GM03348 (cell line): ENCODE data around the gene SERBP1.
"Not testable (repeated sequence)": the region's sequence is repeated elsewhere in the genome, so short reads cannot be mapped to it uniquely, and the experiment has no call there.

Experiments
- DNase-seq: peaks from one replicate; pipeline ENCODE4 v3.0.0; 2012; ENCODE audit warnings: low spot score

Gene SERBP1

DNA sequence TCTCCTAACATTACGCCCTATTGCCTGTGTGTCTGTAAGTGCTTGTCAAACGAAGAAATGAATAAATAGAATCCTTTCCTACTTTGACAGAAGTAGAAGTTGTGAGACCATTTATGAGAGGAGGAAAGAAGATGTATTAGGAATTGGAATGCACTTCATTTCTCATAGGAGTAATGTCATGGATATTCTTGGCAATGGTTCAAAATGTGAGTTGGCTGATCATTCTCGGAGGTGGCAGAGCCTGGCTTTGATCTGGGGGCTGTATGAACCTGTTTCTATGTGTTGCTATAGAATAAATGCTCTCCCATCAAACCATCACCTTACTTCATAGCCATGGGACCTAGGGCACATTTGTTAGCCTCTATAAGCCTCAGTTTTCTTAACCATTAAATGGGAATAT is 10.1 kb upstream of the SERBP1 start:
- DNase-seq, result no peak

DNA sequence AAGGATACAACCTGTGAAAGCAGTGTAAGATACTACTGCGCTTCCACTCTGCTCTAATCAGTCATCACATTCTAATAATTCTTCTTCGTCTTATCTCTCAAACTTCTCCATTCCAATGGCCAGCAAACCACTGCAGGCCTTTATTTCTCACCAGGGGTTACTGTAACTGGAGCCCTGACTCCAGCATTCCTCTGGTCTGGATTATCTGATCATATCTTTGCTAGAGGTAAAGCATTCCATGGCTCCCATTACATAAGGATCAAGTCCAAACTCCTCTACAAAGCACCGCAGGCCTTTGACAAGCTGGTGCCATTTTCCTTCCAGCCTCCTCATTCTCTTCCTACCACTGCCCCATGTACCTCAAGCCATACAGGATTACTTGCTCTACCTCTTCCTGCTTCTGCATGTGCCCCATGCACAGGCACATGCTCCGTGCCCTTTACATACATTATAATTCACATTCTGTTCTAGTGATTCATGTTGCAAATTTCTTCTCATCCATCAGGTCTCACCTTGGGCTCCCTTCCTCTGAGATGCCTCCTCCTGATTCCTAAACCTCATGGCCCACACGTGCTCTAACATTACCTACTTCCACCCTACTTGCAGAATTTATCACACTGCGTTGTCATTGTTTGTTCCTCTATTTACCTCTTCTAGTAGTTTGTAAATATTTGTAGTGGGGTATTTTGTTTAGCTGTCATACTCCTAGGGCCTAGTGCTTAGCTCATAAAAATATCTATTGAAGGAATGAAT is 9.3 kb upstream of the SERBP1 start:
- DNase-seq, result no peak

DNA sequence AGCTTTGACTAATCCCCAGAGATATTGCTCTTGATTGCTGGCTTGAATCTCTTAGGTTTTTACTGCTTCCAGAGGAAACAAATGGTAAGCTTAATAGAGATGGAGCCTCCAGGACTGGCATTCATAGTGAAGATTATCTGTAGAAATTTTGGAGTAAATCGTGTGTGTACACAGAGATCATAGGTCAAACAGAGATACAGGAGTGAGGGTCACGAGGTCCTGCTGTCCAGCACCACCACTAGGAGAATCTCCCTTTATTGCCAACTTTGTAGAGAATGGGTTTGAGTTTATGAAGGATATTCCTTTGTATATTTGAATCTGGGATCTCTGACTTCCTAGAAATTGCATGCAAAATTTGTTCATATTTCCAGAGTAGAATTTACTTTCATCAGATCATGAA is 7.8 kb upstream of the SERBP1 start:
- DNase-seq, result no peak

DNA sequence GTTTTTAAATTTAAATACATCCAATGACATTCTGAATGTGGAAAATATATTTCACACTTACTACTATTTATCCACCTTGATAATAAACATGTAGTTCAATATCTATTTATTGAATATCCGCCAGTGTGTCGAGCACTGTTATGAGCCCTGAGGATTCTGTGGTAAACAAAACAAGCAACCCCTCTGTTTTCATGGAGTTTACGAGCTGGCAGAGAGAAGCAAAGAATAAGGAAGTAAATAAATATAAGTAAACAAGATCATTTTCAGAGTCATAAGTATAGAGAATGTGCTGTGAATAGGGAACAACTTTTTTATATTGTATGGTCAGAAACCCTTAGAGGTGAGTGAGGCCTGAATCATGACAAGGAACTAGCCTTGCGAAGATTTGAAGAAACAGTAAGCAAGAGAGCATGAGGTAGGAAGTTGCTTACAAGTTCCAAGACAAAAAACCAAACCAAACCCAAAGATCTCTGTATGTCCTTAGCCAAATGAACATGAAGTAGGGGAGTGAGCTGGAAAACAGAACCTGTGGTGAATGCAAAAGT is 6.4 kb upstream of the SERBP1 start:
- no peak for DNase-seq

DNA sequence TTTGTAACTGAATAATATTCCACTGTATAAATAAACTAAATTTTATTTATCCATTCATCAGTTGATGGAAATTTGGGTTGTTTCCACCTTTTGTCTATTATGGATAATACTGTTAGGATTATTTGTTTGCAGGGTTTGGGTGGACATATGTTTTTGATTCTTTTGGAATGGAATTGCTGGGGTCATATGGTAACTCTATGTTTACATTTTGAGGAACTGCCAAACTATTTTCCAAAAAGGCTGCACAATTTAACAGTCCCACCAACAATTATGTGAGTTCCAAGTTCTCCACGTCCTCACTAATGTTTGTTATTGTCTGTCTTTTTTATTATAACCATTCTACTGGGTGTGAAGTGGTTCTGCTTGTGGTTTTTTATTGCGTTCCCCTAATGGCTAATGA is 4.3 kb upstream of the SERBP1 start:
- no peak for DNase-seq

DNA sequence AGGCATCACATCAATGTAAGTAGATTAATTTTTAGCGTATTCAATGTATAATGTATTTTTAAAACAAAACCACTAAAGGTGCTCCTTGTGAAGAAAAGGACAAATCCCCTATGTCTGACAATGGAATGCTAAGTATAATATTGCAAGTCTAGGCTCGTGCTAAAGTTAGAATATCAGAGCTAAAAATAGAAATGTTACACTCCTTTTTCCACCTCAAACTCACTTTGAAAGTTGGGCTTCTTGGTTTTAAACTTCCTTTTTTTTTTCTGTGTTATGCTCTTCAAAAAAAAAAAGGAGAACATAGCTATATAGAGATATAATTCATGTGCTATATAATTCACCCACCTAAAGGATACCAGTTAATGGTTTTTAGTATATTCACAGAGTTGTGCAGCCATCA is 3.6 kb upstream of the SERBP1 start:
- no peak for DNase-seq

DNA sequence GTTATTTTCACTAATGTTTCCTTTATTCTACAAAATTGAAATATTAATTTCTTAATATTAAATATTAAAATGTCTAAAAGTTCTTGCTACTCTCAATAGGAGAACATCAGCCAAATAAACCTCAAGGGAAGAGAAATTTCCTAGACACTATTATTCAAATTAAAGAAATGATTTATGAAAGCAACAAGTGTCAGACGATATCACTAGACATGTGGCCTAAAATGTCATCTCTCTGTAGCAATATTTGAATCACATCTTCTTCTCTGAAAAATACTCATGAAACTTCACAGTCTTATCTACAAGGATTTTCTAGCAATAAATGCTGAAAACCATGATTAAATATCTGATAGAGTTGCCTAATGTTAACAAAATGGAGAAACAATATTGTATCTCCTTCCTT is 2.5 kb upstream of the SERBP1 start:
- DNase-seq, result no peak

DNA sequence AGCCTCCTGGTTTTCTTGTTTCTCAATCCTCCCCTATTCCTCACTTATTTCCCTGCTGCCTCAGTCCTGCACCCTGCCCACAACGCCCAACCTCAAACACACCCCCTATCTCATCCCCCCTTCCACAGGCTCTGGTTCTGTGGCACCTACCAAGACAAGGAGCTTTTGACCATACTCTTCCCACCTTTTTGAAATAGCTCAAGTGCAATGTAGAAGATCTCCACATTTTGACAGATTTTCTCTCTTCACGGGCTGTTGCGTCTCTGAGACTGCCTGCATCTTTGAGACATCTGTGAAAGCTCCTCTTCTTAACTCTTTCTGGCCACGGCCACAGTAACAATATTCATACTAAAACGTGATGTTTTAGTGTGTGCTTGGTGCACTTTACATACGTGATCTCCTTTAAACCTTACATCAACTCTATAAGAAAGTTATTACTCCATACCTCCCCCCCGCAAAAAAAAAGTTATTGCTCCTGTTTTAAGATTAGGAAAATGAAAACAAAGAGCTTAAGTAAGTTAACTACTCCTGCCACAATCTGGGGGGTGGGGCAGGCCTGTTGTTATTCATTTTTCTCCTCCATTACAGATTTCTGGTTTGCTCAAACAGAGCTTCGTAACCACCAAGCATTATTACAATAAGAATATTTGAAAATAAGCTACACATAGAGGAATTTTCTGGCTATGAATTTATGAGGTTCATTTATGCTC is 1.8 kb upstream of the SERBP1 start:
- peak; percentile 22 for DNase-seq

DNA sequence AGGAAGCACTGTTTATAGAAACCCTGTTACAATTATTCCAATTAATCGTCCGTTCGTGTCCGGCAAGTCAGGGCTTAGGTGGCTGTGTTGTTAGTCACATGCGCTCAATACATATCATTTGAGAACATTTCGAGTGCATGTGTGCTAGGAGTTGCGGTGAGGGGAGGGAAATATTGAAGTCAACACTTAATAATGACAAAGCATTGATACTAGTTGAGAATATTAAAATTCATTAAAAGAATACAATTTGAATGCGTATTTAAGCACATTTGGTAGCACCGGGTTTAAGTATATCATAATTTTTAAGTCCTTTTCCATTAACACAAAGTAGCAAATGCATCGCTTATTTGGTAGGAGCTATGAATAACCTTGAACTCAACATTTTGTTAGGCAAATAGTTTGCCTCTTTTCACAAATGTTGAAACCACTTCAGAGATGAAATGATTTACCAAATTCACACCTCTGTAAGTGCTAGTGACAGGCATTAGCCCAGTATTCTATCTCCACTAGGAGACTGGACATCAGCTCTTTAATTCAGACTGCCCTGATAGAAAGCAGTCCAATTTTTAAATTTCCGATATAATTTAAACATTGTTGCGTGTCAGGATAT is 1.1 kb upstream of the SERBP1 start:
- no peak for DNase-seq

DNA sequence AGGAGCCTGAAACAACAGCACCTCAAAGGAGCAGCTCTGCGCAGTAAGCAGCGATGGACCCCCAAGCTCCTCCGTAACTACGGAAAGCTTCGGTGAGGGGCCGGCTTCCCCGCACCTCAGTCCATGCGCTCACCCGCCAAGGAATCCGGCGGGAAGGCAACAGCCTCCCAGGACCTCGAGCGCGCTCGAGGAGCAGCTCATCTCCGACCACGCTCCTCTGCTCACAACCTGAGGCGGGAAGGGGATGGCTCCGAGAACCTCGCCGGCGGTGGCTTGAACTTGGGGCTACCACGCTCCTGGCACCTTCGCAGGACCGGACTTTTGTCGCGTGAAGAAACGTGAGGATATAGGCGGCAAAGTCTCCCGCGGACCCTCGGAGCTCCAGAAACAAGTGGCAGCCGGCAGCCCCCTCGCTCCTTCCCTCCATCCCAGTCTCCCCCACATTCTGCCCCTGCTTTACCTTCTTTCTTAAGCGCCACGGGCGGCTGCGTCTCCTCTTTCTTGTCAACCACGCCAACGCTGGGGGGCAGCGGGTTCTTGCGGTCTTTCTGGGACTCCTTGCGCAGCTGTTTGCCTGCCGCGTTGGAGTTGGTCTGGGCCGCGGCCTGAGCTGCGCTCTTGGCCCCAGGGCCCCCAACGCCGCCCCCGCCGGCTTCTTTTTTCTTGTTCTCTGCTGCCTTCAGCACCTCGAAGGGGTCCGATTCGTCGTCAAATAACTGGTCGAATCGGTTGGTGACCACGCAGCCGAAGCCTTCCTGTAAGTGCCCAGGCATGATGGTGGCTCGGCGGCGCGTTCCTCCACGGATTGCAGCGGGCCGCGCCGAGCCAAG is 459 bp downstream of the SERBP1 start:
- peak; percentile 47 for DNase-seq

DNA sequence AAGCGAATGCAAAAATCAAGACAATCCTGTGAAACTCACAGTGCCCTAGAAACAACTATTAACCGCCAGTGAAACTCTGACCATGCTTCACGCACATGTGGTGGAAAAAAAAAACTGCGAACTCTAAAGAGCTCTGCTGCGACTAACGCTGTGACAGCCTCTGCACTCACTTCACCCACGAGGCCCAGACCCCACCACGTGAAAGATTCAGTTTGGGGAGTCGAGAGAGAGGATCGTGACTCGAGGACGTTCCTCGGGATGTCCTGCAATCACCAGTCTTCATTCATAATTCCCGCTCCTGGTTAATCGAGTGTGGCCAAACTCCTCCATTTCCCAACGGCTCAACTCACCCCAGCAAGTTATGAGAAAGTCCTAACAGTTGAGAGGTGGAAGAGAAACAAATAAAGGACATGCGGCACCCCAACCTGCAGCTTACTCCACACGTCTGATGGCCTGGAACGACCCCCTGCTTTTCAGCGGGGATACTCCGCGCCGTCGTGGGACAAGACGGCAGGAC is 1.1 kb downstream of the SERBP1 start:
- DNase-seq, result peak; percentile 44

DNA sequence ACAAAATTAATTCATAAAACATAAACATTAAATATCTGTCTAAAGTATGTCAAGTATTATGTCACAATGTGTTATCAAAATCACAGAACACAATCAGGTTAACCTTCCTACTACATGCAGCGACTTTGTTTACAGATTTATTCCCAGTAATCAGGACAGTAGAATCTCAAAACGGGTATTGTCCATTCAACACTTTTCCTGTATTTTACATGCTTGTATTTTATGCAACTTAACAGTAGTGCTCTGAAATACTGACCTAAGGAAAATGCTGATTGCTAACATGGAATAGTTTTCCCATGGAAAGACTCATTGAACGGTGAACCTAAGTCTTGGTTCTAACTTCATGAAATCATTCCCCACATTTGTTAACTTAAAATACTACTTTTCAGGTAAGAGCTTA is 2.3 kb downstream of the SERBP1 start:
- no peak for DNase-seq

DNA sequence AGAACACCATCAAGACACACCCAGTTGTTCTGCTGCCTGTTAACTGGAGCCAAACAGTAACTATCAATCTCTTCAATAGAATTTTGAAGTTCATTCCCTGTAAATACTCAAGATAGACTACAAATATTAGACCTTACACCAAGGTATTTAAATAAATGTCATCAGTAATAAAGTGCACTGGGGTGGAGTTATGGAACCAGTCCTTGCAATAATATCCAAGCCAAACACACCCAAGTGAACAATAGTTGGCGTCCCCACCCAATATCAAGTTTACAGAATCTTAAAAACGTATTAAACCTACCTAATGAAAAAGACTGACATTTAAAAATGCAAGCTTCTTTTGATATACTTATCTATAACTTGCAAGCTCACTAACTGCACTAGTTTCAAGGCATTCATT is 2.7 kb downstream of the SERBP1 start:
- DNase-seq, result no peak

DNA sequence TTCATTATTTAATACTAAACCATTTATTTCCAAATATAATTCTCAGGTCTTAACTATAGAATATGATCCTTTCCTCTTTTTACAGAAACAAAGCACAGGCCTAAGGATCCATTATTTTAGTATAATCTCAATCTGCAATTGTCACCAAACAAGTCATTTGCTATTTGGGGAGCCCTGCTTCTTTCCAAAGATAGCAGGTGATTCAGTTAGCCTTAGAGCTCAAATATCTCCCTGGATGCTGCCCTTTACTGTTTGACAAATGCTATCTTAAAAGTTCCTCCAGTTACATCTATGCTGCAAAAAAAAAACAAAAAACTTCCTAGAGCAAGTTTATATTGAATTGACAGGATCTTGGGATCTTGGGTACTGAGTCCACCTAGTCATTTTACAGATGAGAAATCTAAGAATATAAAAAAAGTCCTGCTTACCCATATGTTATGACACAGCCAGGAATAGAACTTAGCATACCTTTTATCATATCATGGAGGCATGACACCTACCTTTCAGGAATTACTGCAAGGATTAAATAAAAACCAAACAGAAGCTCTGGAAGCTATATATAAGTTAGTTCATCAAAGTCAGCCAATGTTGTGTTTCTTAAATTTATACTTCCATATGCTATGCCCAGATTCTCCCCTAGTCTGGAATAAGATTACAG is 9.2 kb downstream of the SERBP1 start:
- DNase-seq, result no peak

DNA sequence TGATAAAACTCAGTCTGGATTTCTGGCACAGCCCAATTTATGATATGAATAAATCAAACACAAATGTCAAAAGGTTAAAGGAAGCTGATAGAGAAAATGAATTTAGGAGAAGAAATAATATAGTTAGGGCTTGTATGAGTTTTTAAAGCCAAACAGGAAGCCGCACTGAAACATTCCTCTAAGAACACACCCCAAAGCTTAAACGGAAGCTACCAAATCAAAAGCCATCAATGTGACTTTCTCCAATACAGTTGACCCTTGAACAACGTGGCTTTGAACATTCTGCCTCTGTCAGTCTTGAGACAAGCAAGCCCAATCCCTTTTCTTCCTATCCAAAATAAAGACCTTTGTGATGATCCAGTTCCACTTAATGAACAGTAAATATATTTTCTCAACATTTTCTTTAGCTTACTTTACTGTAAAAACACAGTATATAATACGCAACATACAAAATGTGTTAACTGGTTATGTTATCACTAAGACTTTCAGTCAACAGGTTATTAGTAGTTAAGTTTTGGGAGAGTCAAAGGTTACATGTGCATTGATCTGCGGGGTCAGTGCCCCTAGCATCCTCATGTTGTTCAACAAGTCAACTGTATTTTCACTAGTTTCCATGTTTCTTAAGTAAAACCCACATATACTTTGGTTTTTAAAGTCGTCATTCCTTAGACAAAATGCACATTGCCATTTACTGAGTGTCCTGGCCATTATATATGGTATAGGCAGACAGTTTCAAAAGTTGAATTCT is 11.2 kb downstream of the SERBP1 start:
- no peak for DNase-seq

DNA sequence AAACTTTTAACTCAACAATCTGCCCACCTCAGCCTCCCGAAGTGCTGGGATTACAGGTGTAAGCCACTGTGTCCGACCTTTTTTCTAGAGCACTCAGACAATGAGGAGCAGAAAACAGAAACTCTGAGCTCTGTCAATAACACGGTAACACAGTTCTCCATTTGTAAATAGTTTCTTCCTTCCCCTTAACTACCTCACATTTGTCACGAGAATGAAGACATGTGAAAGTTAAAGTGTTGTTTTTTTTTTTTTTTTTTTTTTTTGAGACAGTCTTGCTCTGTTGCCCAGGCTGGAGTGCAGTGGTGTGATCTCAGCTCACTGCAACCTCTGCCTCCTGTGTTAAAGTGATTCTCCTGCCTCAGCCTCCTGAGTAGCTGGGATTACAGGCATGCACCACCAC is 12.5 kb downstream of the SERBP1 start:
- not testable (repeated sequence) for DNase-seq

DNA sequence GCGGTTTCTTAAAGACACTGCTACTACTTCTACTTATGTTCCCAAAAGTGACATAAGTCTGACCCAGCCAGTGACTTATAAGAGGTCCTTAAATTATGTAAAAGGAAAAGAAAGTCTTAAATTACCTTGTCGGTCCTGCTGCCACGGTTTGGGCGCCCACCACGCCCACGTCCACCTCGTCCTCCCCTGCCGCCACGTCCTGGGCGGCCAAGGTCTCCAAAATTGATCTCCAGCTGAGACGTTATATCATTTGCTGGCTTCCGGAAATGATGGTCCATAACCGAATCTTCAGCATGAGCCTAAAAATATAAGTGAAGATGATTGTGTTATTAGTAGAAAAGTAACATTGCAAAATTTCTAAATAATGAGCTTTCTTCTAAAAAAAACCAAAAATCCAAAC is 15.2 kb downstream of the SERBP1 start:
- no peak for DNase-seq

DNA sequence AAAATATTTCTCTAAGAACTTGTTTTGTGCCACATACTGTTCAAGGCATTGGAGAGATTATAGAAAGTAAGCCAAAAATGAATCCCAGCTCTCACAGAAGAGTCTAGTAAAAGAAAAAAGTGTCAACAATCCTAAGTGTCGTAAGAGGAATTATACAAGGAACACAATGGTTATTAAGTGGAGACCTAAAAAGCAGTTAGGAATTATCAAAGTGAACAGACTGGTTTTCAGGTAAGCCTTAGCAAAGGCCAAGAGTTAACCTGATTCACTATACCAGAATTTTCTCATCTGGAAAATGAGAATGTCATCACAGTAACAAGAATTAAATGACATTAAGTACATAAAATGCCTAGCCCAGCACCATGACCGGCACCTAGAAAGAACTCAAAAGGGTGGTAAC is 15.6 kb downstream of the SERBP1 start:
- DNase-seq, result no peak

DNA sequence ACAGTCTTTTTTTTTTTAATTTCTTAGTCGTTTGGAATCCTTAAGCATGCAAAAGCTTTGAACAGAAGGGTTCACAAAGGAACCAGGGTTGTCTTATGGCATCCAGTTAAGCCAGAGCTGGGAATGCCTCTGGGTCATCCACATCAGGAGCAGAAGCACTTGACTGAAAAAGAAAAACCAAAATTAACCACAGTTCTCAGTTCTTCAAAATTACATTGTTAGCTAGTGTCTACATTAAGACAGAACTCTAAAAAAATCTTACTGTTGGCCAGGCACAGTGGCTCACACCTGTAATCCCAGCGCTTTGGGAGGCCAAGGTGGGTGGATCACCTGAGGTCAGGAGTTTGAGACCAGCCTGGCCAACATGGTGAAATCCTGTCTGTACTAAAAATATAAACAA is 17.1 kb downstream of the SERBP1 start:
- not testable (repeated sequence) for DNase-seq

DNA sequence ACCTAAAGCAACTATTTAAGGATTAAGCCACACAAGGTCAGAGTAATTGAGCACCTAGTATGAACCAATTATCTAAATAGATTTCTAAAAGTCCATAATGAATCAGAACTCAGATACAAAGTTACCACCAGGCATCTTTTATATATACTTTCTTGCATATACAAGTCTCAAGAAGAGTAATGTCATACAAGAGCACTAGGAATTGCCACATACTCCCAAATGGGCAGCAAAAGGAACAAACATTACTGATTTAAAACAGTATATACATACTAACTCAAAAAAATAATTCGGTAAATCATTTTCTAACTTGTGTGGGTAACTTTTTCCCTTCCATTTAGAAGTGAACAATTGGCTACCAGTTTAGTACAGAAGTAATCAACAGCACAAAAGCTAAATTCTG is 22.1 kb downstream of the SERBP1 start:
- no peak for DNase-seq

DNA sequence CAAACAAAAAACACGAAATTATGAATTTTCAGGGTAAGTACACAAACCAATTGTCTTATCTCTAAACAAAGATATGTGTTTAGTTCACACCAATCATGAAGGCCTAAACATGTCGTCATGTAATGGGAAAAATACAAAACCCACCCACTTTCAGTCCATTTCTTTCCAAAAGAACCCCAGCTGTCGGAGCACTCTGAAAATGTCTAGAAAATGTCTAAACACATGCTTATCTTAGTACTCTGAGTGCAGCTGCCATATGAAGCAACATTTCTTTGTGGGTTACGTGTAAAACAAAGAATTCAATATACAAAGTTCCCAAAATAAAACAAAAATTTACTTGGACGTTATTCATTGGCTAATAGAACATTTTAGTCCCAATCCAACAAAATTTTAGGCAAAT is 22.7 kb downstream of the SERBP1 start:
- DNase-seq, result no peak
